Loucy (cell line): ENCODE results near the gene DRAM1.

ENCODE experiments used
- H2AFZ ChIP-seq: fragments of 200-600 bp; sonication (generic); 2 replicates; pipeline ENCODE4 v1.6.0; 2016; ENCODE audit warnings: antibody characterized with exemption, mild to moderate bottlenecking, low read length, moderate library complexity
- H3F3A ChIP-seq: fragments of 200-600 bp; 2 replicates; pipeline ENCODE4 v1.6.0; 2016; ENCODE audit warnings: antibody characterized with exemption, low read depth, mild to moderate bottlenecking
- H3K27me3 ChIP-seq: fragments of 200-600 bp; sonication (generic); 2 replicates; pipeline ENCODE4 v1.6.1; 2014; ENCODE audit warnings: low read length, mild to moderate bottlenecking; ENCODE audit not compliant: insufficient read depth, poor library complexity, severe bottlenecking
- H3K36me3 ChIP-seq: fragments of 200-600 bp; sonication (generic); 2 replicates; pipeline ENCODE4 v1.6.1; 2016; ENCODE audit warnings: low read length; ENCODE audit not compliant: insufficient read depth
- H3K4me1 ChIP-seq: fragments of 200-600 bp; sonication (generic); 2 replicates; pipeline ENCODE4 v1.5.1; 2014; ENCODE audit warnings: low read length, mild to moderate bottlenecking; ENCODE audit not compliant: insufficient read depth, poor library complexity, severe bottlenecking
- H3K4me2 ChIP-seq: fragments of 200-600 bp; sonication (generic); 2 replicates; pipeline ENCODE4 v1.6.0; 2014; ENCODE audit warnings: antibody characterized with exemption, low read length, low read depth, mild to moderate bottlenecking; ENCODE audit not compliant: poor library complexity, severe bottlenecking
- H3K4me3 ChIP-seq: fragments of 200-600 bp; sonication (generic); 2 replicates; pipeline ENCODE4 v1.5.1; 2014; ENCODE audit warnings: low read length, mild to moderate bottlenecking, mixed read lengths; ENCODE audit not compliant: poor library complexity, severe bottlenecking
- H3K79me2 ChIP-seq: fragments of 200-600 bp; sonication (generic); 2 replicates; pipeline ENCODE4 v1.6.1; 2014; ENCODE audit warnings: low read length; ENCODE audit not compliant: insufficient read depth
- H3K9ac ChIP-seq: fragments of 200-600 bp; sonication (generic); 2 replicates; pipeline ENCODE4 v1.6.0; 2014; ENCODE audit warnings: mild to moderate bottlenecking, low read depth, low read length, moderate library complexity; ENCODE audit not compliant: poor library complexity, severe bottlenecking
- H3K9me2 ChIP-seq: fragments of 200-600 bp; sonication (generic); replicated peaks from 2 replicates; pipeline ENCODE4 v1.6.1; 2016; ENCODE audit warnings: low read depth, low read length, mixed read lengths
- H3K9me3 ChIP-seq: fragments of 200-600 bp; sonication (generic); 2 replicates; pipeline ENCODE4 v1.6.1; 2014; ENCODE audit warnings: mild to moderate bottlenecking, antibody characterized with exemption, low read length, low read depth; ENCODE audit not compliant: insufficient read depth
- H4K20me1 ChIP-seq: fragments of 200-600 bp; sonication (generic); 2 replicates; pipeline ENCODE4 v1.6.0; 2014; ENCODE audit warnings: antibody characterized with exemption, low read length, mild to moderate bottlenecking; ENCODE audit not compliant: insufficient read depth, poor library complexity, severe bottlenecking
- EZH2phosphoT487 ChIP-seq: fragments of 200-600 bp; IDR thresholded peaks from 2 replicates; pipeline ENCODE4 v1.6.1; 2018; ENCODE audit warnings: antibody characterized with exemption, mild to moderate bottlenecking, moderate library complexity, borderline replicate concordance
- TF ChIP-seq, protein P1 (sequence below): fragments of 200-600 bp; sonication (generic); conservative IDR thresholded peaks from 2 replicates; pipeline ENCODE4 v1.5.1; 2014; ENCODE audit warnings: mild to moderate bottlenecking, antibody characterized with exemption, low read length

Gene DRAM1

DNA sequence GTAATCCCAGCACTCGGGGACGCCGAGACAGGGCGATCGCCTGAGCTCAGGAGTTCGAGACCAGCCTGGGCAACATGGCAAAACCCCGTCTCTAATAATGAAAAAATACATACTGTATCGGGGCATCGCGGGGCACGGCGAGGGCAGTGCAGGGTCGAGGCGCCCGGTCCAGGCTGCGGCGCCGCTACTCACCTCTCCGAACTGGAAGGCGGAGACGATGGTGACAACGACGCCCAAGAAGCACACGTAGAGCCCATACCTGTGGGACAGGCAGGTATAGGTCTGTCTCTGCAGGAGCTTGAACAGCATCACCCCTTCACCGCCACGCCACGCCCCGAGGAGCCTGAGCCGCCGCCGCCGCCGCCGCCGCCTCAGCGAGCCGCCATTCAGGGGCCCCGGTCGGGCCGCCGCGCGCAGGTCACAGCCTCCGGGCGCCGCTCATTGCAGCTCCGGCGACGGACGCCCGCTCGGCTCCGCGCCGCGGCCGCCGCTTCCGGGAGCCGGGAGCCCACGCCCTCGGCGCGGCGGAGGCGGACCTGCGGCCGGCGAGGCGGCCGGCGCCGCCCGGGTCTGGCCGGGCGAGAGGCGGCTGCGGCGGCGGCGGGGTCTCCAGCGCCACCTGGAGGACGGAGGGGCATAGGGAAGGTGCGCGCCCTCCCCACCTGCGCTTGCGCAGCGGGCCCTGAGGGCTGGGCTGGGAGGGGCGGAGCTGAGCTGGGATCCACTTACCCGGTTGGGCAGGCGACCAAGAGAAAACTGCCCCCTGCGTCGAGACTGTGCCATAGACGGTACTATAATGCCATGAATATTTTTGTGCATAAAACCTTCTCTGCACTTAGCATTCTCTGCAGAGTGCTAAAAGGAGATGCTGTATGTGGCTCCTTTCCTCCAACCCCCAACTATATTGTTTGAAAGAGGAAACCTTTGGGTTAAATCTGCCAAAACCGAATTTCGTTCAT, 46.7 kb upstream of the DRAM1 start, which contains the start of gene GNPTAB:
Gene GNPTAB, minus strand, starts transcription at position 593 of the 959 bp plus-strand sequence. Its CDS starts 284 bp downstream, at position 309.
- Histone ChIP-seq H3F3A (no peaks in the 10 kb centered on the region), H3K4me3 (peak within 1 kb of the TSS; percentile 92), H3K9me2 (no peaks in the 10 kb centered on the region), H3K9me3 (no peaks in the 10 kb centered on the region), H3K27me3 (no peaks in the 10 kb centered on the region), H3K4me2 (peak within 1 kb of the TSS; percentile 80), H3K79me2 (peaks cover 49% of the 10 kb centered on the region), H3K4me1 (peaks cover 48% of the 10 kb centered on the region), H4K20me1 (peaks cover 13% of the 10 kb centered on the region), H2AFZ (peak within 1 kb of the TSS; percentile 95), H3K36me3 (no peaks in the 10 kb centered on the region), H3K9ac (peak within 1 kb of the TSS; percentile 87)
- TF ChIP-seq, protein P1, sequence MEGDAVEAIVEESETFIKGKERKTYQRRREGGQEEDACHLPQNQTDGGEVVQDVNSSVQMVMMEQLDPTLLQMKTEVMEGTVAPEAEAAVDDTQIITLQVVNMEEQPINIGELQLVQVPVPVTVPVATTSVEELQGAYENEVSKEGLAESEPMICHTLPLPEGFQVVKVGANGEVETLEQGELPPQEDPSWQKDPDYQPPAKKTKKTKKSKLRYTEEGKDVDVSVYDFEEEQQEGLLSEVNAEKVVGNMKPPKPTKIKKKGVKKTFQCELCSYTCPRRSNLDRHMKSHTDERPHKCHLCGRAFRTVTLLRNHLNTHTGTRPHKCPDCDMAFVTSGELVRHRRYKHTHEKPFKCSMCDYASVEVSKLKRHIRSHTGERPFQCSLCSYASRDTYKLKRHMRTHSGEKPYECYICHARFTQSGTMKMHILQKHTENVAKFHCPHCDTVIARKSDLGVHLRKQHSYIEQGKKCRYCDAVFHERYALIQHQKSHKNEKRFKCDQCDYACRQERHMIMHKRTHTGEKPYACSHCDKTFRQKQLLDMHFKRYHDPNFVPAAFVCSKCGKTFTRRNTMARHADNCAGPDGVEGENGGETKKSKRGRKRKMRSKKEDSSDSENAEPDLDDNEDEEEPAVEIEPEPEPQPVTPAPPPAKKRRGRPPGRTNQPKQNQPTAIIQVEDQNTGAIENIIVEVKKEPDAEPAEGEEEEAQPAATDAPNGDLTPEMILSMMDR, result peak; percentile 56
- TF ChIP-seq EZH2phosphoT487, result no peak

DNA sequence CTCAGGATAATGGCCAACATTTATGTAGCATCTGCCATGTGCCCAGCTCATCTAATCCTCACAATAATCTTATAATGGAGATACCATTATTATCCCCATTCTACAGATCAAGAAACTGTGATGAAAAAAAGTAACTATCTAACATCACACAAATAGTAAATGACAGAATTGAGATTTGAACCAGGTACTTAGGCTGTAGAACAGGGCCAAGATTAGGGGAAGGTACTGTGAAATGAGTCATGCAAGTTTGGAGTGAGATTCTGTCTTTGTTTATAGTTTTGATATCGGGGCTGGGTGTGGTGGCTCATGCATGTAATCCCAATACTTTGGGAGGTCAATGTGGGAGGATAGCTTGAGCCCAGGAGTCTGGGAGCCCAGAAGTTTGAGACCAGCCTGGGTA, 45.4 kb upstream of the DRAM1 start:
- no peak overlapping the region for H2AFZ ChIP-seq
- TF ChIP-seq EZH2phosphoT487, result no peak
- TF ChIP-seq, protein P1, result no peak

DNA sequence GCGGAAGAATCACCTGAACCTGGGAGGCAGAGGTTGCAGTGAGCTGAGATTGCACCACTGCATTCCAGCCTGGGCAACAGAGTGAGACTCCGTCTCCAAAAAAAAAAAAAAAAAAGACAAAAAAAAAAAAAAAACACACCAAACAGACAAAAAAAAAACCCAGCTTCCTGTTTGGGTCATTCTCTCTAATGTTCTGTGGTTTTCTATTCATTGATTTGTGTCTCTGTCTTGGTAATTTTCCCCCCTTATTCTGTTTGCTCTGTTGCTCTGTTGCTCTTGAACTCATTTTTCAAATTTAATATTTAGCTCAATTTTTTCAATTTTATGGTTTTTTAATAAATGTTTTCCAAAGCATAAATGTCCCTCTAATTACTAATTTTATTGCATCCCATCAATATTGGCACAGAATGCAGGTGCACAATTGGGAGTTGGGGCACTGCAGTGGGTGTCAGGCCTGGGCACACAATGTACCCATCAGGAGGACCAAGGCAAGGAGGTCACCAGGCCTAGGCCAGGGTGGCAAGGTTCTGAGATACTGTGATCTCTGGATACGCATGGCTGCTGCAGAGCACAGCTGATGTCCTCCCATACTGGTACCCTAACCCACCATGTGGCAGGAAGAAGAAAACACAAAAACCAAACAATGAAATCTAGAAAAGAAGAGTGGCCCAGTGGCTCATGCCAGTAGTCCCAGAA, 38.6 kb upstream of the DRAM1 start:
- H2AFZ ChIP-seq, result peak overlapping the region; percentile 18; the same call in 1 of the 2 replicates
- peak overlapping the region; percentile 58 for H3K4me2 ChIP-seq

More for the DNA sequence above, 45.4 kb upstream of the DRAM1 start:
- no peaks in the 10 kb centered on the region for H3K36me3 ChIP-seq
- peaks cover 35% of the 10 kb centered on the region for H3K79me2 ChIP-seq
- H3K9me2 ChIP-seq, result no peaks in the 10 kb centered on the region
- H3K4me3 ChIP-seq, result no peak overlapping the region
- no peaks in the 10 kb centered on the region for H3F3A ChIP-seq
- H3K9ac ChIP-seq, result no peak overlapping the region
- H3K4me1 ChIP-seq, result peaks cover 37% of the 10 kb centered on the region
- no peaks in the 10 kb centered on the region for H3K27me3 ChIP-seq
- no peaks in the 10 kb centered on the region for H3K9me3 ChIP-seq
- H3K4me2 ChIP-seq, result no peak overlapping the region
- H4K20me1 ChIP-seq, result peaks cover 13% of the 10 kb centered on the region

More for the DNA sequence above, 38.6 kb upstream of the DRAM1 start:
- H3K9me2 ChIP-seq, result no peaks in the 10 kb centered on the region
- no peaks in the 10 kb centered on the region for H3K9me3 ChIP-seq
- no peaks in the 10 kb centered on the region for H4K20me1 ChIP-seq
- no peak overlapping the region for H3K4me3 ChIP-seq
- no peaks in the 10 kb centered on the region for H3K79me2 ChIP-seq
- H3F3A ChIP-seq, result no peaks in the 10 kb centered on the region
- H3K9ac ChIP-seq, result no peak overlapping the region
- H3K27me3 ChIP-seq, result no peaks in the 10 kb centered on the region
- H3K4me1 ChIP-seq, result peaks cover 9% of the 10 kb centered on the region
- TF ChIP-seq, protein P1, result no peak
- TF ChIP-seq EZH2phosphoT487, result no peak
- no peaks in the 10 kb centered on the region for H3K36me3 ChIP-seq
